Measurements from ENCODE around the gene POLD1. TPM values are rescaled to one million over a fixed set of nuclear protein-coding genes. Genes with fewer than 3 reads are reported as not detected.
"Not testable (repeated sequence)": the region's sequence is repeated elsewhere in the genome, so short reads cannot be mapped to it uniquely, and the experiment has no call there.

Gene POLD1
- total RNA-seq (2021) (143 and 155 TPM in 2 replicates), Bru-seq, nascent RNA (percentile 69 among the genes with signal in this experiment), BruChase-seq, experiment 1, labeled RNA remaining after a 2-hour chase (percentile 69 among the genes with signal in this experiment), BruChase-seq, experiment 2, labeled RNA remaining after a 6-hour chase (percentile 83 among the genes with signal in this experiment)
- long read RNA-seq, transcript POLD1-210 (27 exons, 3,437 nt): minor isoform, 5 of 182 reads
- long read RNA-seq, transcript POLD1-201 (27 exons, 3,444 nt): major isoform, 86 of 182 reads
- long read RNA-seq, partial matches to known transcripts: 33 of 182 reads
- long read RNA-seq, other reads (novel, unspliced or antisense): 49 of 182 reads

- BruUV-seq (replicated peaks): no TSS peak
- no peaks in the 10 kb centered on the region for H3K9me3 ChIP-seq (ENCODE audit: low read depth, low read length, poor library complexity, severe bottlenecking)
- DNase-seq (ENCODE audit: low spot score): peak; percentile 98
- POLR2A ChIA-PET (ENCODE audit: low non-redundant PET): no interaction called here
- CTCF ChIA-PET: interaction anchor here (0.6 to 1.3 kb wide), 3 partner anchors 15 to 255 kb away, joined by 3 to 6 read pairs (median 4); no protein-coding TSS in a partner anchor
- H3K36me3 ChIP-seq (ENCODE audit: insufficient read depth, low read length, poor library complexity, severe bottlenecking): peaks cover 35% of the 10 kb centered on the region
- intact Hi-C loops (cut with micrococcal nuclease; ENCODE audit: unreplicated experiment): no loop called here
- peak within 1 kb of the TSS; percentile 92 for H3K27ac ChIP-seq (ENCODE audit: low read depth, low read length, poor library complexity, severe bottlenecking)
- no peaks in the 10 kb centered on the region for H3K27me3 ChIP-seq (replicated peaks; ENCODE audit: insufficient read depth, low read depth, low read length, poor library complexity)
- peak within 1 kb of the TSS; percentile 61 for H3K4me3 ChIP-seq (ENCODE audit: low read depth, low read length, poor library complexity, severe bottlenecking)
- H3K4me1 ChIP-seq (ENCODE audit: insufficient read depth, low read length, poor library complexity, severe bottlenecking): no peaks in the 10 kb centered on the region
- TF ChIP-seq CTCF (conservative IDR thresholded peaks at IDR 0.05; ENCODE audit: low read depth, low read length) (no peak), EZH2 (IDR thresholded peaks at IDR 0.05; ENCODE audit: borderline replicate concordance, low read depth, low read length, poor library complexity, severe bottlenecking) (no peak)
Measured at GRCh38 chr19:50383852-50384684, at the start of gene POLD1. Gene POLD1, plus strand, starts transcription at chr19:50384347. Its CDS starts 14,505 bp downstream, at chr19:50398852.

- no peaks in the 10 kb centered on the region for H3K9me3 ChIP-seq (ENCODE audit: low read depth, low read length, poor library complexity, severe bottlenecking)
- POLR2A ChIA-PET (ENCODE audit: low non-redundant PET): no interaction called here
- TF ChIP-seq EZH2 (IDR thresholded peaks at IDR 0.05; ENCODE audit: borderline replicate concordance, low read depth, low read length, poor library complexity, severe bottlenecking) (no peak), CTCF (conservative IDR thresholded peaks at IDR 0.05; ENCODE audit: low read depth, low read length) (no peak)
- no peak overlapping the region for H3K27ac ChIP-seq (ENCODE audit: low read depth, low read length, poor library complexity, severe bottlenecking)
- intact Hi-C loops (cut with micrococcal nuclease; ENCODE audit: unreplicated experiment): no loop called here
- H3K4me3 ChIP-seq (ENCODE audit: low read depth, low read length, poor library complexity, severe bottlenecking): no peak overlapping the region
- H3K36me3 ChIP-seq (ENCODE audit: insufficient read depth, low read length, poor library complexity, severe bottlenecking): no peaks in the 10 kb centered on the region
- CTCF ChIA-PET: no interaction called here
- peaks cover 6% of the 10 kb centered on the region for H3K4me1 ChIP-seq (ENCODE audit: insufficient read depth, low read length, poor library complexity, severe bottlenecking)
- H3K27me3 ChIP-seq (replicated peaks; ENCODE audit: insufficient read depth, low read depth, low read length, poor library complexity): no peaks in the 10 kb centered on the region
- DNase-seq (ENCODE audit: low spot score): no peak
- BruUV-seq (replicated peaks): no TSS peak
Measured at GRCh38 chr19:50334741-50335421, 49.3 kb upstream of the POLD1 start.

- BruUV-seq (replicated peaks); H3K27ac ChIP-seq (ENCODE audit: low read depth, low read length, poor library complexity, severe bottlenecking); intact Hi-C loops (cut with micrococcal nuclease; ENCODE audit: unreplicated experiment); H3K9me3 ChIP-seq (ENCODE audit: low read depth, low read length, poor library complexity, severe bottlenecking); H3K27me3 ChIP-seq (replicated peaks; ENCODE audit: insufficient read depth, low read depth, low read length, poor library complexity); H3K4me1 ChIP-seq (ENCODE audit: insufficient read depth, low read length, poor library complexity, severe bottlenecking); DNase-seq (ENCODE audit: low spot score); POLR2A ChIA-PET (ENCODE audit: low non-redundant PET); H3K4me3 ChIP-seq (ENCODE audit: low read depth, low read length, poor library complexity, severe bottlenecking); CTCF ChIA-PET; H3K36me3 ChIP-seq (ENCODE audit: insufficient read depth, low read length, poor library complexity, severe bottlenecking): not testable (repeated sequence)
Measured at GRCh38 chr19:50337031-50337430, 47.1 kb upstream of the POLD1 start.

Data from A673 (cell line).